HL-60 (cell line): ENCODE measurements around the gene MALT1.

Experiments used
- DNase-seq, 2 experiments: peaks; one replicate each; pipeline ENCODE4 v3.0.0-alpha.2; 2010 to 2020; ENCODE audit warnings: low read depth in 1 of 2, low spot score in 1 of 2
- H3K27ac ChIP-seq: fragments of 250-450 bp; sonication (Bioruptor Pico); replicated peaks from 2 replicates; pipeline ENCODE4 v1.5.1; 2020; ENCODE audit warnings: mild to moderate bottlenecking, moderate library complexity
- H3K27me3 ChIP-seq: fragments of 250-450 bp; sonication (Bioruptor Pico); 2 replicates; pipeline ENCODE4 v1.5.1; 2021; ENCODE audit warnings: mild to moderate bottlenecking, moderate library complexity; ENCODE audit not compliant: insufficient read depth, poor library complexity, severe bottlenecking
- H3K4me3 ChIP-seq: replicated peaks from 2 replicates; pipeline ENCODE4 v1.5.1; 2011; ENCODE audit warnings: mild to moderate bottlenecking, control low read depth, low read length; ENCODE audit not compliant: insufficient read depth
- CTCF ChIP-seq: IDR thresholded peaks from one replicate; pipeline ENCODE4 v1.5.1; 2011; ENCODE audit warnings: low read length, control low read depth, inconsistent platforms; ENCODE audit not compliant: insufficient read depth
- GABPA ChIP-seq: IDR thresholded peaks from 2 replicates; pipeline ENCODE4 v1.6.1; 2012; ENCODE audit warnings: low read depth
- POLR2AphosphoS5 ChIP-seq: IDR thresholded peaks from 2 replicates; pipeline ENCODE4 v1.6.1; 2012; ENCODE audit warnings: low read depth
- REST ChIP-seq: IDR thresholded peaks from 2 replicates; pipeline ENCODE4 v1.6.1; 2012; ENCODE audit warnings: low read depth; ENCODE audit not compliant: insufficient replicate concordance
- SPI1 ChIP-seq: IDR thresholded peaks from 2 replicates; pipeline ENCODE4 v1.6.1; 2012; ENCODE audit warnings: low read depth, mild to moderate bottlenecking, borderline replicate concordance

The MALT1 gene

GRCh38 chr18:58630071-58630470, 41.2 kb upstream of the MALT1 start:
- Histone ChIP-seq H3K27ac (no peak overlapping the region), H3K27me3 (no peaks in the 10 kb centered on the region), H3K4me3 (no peak overlapping the region)
- TF ChIP-seq CTCF (no peak), REST (no peak), SPI1 (no peak), GABPA (no peak), POLR2AphosphoS5 (no peak)
- DNase-seq: no peak

- TF ChIP-seq POLR2AphosphoS5: no peak
- TF ChIP-seq SPI1: peak; percentile 20; the same call in 1 of the 2 replicates
- no peak for TF ChIP-seq GABPA
- Histone ChIP-seq H3K27me3 (no peaks in the 10 kb centered on the region), H3K4me3 (no peak overlapping the region), H3K27ac (no peak overlapping the region)
- no peak for DNase-seq
Measured at GRCh38 chr18:58631301-58631700, 40.0 kb upstream of the MALT1 start.

- H3K27ac ChIP-seq: no peak overlapping the region
- no peaks in the 10 kb centered on the region for H3K27me3 ChIP-seq
- H3K4me3 ChIP-seq: no peak overlapping the region
- DNase-seq: no peak
- TF ChIP-seq POLR2AphosphoS5 (no peak), CTCF (no peak), GABPA (no peak), SPI1 (no peak), REST (no peak)
Measured at GRCh38 chr18:58632552-58632951, 38.7 kb upstream of the MALT1 start.

- TF ChIP-seq SPI1: no peak
- no peak for TF ChIP-seq CTCF
- no peak for TF ChIP-seq REST
- TF ChIP-seq GABPA: no peak
- TF ChIP-seq POLR2AphosphoS5: no peak
- Histone ChIP-seq H3K27me3 (no peaks in the 10 kb centered on the region), H3K27ac (no peak overlapping the region), H3K4me3 (no peak overlapping the region)
- DNase-seq: no peak
Measured at GRCh38 chr18:58633874-58634273, 37.4 kb upstream of the MALT1 start.
